HG03378 (cell line): ENCODE results near the gene JARID2.

Experiments
- ATAC-seq: cut with Tn5 transposase; IDR thresholded peaks from one replicate; pipeline ENCODE4 v1.9.1; 2021; ENCODE audit warnings: mild to moderate bottlenecking, moderate library complexity; ENCODE audit not compliant: unreplicated experiment

Gene JARID2

DNA sequence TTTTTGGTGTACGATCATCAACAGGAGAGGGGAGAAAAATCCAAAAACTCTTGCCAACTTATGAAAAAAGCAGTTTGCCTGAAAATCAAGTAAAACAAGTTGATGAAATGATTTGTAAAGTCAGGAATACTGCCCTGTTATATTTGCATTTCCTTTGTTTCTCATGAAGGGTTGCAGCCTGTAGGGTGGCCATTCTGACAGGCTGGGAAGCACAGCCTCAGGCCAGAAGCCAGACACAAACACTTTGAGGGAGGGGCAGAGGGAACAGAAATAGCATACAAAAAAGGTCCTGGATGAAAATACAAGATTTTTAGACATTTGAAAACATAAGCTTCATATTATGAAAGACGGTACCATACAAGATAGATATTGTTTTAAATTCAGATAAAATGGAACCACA is 307.2 kb downstream of the JARID2 start:
- no peak for ATAC-seq

- ATAC-seq: no peak
These were observed 307.9 kb downstream of the JARID2 start for GRCh38 chr6:15553736-15554294.

GRCh38 chr6:15554728-15555100 is 308.8 kb downstream of the JARID2 start:
- ATAC-seq: no peak

DNA sequence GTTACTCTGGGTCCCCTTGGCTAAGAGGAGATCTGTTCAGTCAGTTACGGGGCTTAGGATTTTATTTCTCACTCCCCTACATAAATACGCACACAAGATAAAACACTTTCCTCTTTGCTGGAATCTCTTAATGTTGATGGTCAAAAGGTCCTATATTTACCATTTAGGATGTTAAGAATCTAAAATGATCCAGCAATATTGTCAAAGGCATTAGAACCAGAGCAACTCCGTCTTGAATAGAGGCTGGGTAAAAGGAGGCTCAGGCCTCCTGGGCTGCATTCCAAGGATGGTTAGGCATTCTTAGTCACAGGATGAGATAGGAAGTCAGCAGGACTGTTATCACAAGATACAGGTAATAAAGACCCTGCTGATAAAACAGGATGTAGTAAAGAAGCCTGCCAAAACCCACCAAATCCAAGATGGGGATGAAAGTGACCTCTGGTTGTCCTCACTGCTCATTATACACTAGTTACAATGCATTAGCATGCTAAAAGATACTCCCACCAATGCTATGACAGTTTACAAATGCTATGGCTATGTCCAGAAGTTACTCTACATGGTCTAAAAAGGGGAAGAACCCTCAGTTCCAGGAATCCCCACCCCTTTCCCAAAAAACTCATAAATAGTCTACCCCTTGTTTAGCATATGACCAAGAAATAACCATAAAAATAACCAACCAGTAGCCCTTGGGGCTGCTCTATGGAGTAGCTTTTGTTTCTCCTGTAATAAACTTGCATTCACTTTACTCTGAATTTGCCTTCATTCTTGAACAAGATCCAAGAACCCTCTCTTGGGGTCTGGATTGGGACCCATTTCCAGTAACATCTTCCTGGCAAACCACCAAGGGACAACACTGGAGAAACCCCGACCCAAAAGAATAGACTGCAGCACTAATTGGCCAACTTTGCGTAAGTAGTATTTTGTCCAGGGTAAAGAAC is 309.5 kb downstream of the JARID2 start:
- ATAC-seq: no peak

GRCh38 chr6:15556711-15557110 is 310.8 kb downstream of the JARID2 start:
- no peak for ATAC-seq

- ATAC-seq: no peak
These were observed 311.3 kb downstream of the JARID2 start for GRCh38 chr6:15557174-15557573.

DNA sequence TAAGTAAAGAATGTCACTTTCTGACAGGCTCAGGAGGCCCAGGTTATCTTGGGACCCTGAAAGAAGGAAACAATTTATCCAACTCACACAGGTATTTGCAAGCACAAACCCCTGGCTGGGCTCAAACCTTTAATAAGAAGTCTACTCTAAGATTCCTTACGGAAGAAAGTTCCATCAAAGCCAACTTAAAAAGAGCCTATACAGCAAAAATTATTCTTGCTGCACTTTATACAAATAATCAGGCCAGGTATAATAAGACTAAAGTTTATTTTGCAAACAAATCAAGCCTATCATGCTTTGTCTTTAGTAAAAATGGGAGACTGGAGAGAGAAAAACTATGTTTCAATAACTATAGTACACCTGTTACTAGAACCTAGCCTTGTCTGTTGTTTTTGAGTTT is 314.8 kb downstream of the JARID2 start:
- no peak for ATAC-seq

GRCh38 chr6:15561447-15562199 is 315.8 kb downstream of the JARID2 start:
- no peak for ATAC-seq

DNA sequence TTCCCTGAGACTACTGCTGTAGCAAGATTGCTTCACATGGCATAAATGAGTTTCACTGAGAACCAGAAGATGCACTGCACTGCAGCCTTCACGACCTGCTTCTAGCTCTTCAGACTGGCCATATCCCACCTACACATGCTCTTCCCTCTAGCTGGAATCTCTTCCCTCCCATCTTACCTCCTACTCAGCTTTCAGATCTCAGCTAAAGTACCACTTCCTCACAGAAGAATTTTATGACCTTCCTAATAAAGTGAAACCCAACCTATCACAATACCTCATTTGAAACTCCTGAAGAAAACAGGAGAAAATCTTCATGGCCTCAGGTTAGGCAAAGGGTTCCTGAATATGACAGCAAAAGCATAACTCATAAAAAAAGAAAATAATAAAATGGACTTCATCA is 317.1 kb downstream of the JARID2 start:
- ATAC-seq: no peak

DNA sequence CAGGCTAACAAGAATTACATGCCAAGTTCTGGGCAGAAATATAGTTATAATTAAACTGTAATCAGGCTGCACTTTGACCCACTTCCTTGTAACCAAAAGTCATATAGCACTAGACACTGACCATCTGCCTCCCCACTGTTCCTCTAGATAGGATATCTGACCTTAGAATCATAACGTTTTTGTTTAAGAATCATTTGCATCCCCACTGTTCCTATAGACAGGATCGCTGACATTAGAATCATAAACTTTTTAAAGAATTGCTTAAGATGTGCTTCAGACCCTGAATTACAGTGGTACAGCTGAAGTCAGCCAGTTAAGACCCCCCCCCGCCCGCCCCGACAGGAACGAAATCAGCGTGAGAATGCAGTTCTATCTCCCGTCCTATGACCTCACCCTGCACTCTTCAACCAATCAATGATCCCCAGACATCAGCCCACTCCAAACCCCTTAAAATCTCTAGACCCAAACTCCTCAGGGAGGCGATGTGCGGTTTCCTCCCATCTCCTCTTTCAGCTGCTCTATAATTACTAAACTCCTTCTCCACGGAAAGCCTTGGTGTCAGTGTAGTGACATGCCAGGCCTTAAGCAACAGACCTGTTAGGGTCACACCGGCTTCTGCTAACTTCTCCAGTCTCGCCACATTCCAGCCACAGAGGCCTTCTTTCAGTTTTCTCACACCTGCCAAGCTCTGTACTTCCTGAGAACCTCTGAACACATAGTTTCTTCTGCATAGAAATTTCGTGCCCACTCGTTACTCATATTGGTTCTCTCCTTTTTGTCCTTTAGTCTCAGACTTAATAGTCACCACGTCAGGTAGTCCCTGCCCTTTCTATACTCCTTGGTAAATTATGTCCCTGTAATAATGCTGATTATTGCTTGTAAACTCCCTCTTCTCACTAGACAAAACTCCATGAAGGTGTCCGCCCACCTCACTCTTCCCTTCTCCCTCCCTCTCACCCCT is 323.4 kb downstream of the JARID2 start:
- ATAC-seq: no peak

- no peak for ATAC-seq
These were observed 324.3 kb downstream of the JARID2 start for GRCh38 chr6:15570171-15570570.
